WTC11 (cell line): ENCODE data around the gene TEX26.

ENCODE experiments used
- CREB1 ChIP-seq: sonication (generic); formaldehyde crosslinking; IDR thresholded peaks from 2 replicates; pipeline ENCODE4 v1.8.0; 2023; ENCODE audit warnings: mild to moderate bottlenecking, missing genetic modification reagents
- ETV6 ChIP-seq: sonication (generic); formaldehyde crosslinking; IDR thresholded peaks from 2 replicates; pipeline ENCODE4 v1.8.1; 2022; ENCODE audit warnings: mild to moderate bottlenecking, missing genetic modification reagents
- JUN ChIP-seq: sonication (generic); formaldehyde crosslinking; IDR thresholded peaks from 2 replicates; pipeline ENCODE4 v1.8.0; 2023; ENCODE audit warnings: mild to moderate bottlenecking, missing genetic modification reagents
- KAT7 ChIP-seq: sonication (generic); formaldehyde crosslinking; IDR thresholded peaks from 2 replicates; pipeline ENCODE4 v1.8.1; 2023; ENCODE audit warnings: missing genetic modification reagents, mild to moderate bottlenecking, borderline replicate concordance
- SMAD4 ChIP-seq: sonication (generic); formaldehyde crosslinking; IDR thresholded peaks from 2 replicates; pipeline ENCODE4 v1.8.0; 2022; ENCODE audit warnings: mild to moderate bottlenecking, missing genetic modification reagents
- ZBTB43 ChIP-seq: sonication (generic); formaldehyde crosslinking; IDR thresholded peaks from 2 replicates; pipeline ENCODE4 v1.8.1; 2023; ENCODE audit warnings: mild to moderate bottlenecking, missing genetic modification reagents
- TF ChIP-seq, protein P1 (sequence below): sonication (generic); formaldehyde crosslinking; IDR thresholded peaks from 2 replicates; pipeline ENCODE4 v1.8.0; 2022; ENCODE audit warnings: mild to moderate bottlenecking, missing genetic modification reagents
- TF ChIP-seq, protein P2 (sequence below): fragments of 200-600 bp; IDR thresholded peaks from 2 replicates; pipeline ENCODE4 v1.8.0; 2022; ENCODE audit warnings: antibody characterized with exemption
- TF ChIP-seq, protein P3 (sequence below): sonication (generic); formaldehyde crosslinking; IDR thresholded peaks from 2 replicates; pipeline ENCODE4 v1.8.1; 2022; ENCODE audit warnings: low read depth, missing genetic modification reagents, borderline replicate concordance
- TF ChIP-seq, protein P4 (sequence below): sonication (generic); formaldehyde crosslinking; conservative IDR thresholded peaks from 2 replicates; pipeline ENCODE4 v1.8.1; 2023; ENCODE audit warnings: mild to moderate bottlenecking, low read depth, missing genetic modification reagents, moderate library complexity
- TF ChIP-seq, protein P5 (sequence below): sonication (generic); formaldehyde crosslinking; IDR thresholded peaks from 2 replicates; pipeline ENCODE4 v1.8.1; 2023; ENCODE audit warnings: mild to moderate bottlenecking, missing genetic modification reagents, moderate library complexity
- TF ChIP-seq, protein P6 (sequence below): sonication (generic); formaldehyde crosslinking; IDR thresholded peaks from 2 replicates; pipeline ENCODE4 v1.8.1; 2023; ENCODE audit warnings: mild to moderate bottlenecking, missing genetic modification reagents, moderate library complexity

DNA sequence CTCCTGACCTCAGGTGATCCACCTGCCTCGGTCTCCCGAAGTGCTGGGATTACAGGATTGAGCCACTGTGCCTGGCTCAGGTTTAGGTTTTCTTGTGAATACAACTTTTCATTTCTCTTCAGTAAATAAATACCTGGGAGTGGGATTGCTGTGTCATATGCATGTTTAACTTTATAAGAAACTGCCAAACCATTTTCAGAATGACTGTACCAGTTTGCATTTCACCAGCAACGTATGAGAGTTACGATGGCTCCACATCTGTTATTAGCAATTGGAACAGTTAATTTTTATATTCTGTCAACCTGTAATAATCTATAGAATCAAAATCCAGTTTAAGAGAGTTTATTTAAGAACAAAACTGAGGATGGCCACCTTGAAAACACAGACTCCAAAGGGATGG lies 52.2 kb downstream of the TEX26 start:
- TF ChIP-seq, protein P1, sequence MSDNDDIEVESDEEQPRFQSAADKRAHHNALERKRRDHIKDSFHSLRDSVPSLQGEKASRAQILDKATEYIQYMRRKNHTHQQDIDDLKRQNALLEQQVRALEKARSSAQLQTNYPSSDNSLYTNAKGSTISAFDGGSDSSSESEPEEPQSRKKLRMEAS (CRISPR knock-in tag): no peak
- TF ChIP-seq, protein P2, sequence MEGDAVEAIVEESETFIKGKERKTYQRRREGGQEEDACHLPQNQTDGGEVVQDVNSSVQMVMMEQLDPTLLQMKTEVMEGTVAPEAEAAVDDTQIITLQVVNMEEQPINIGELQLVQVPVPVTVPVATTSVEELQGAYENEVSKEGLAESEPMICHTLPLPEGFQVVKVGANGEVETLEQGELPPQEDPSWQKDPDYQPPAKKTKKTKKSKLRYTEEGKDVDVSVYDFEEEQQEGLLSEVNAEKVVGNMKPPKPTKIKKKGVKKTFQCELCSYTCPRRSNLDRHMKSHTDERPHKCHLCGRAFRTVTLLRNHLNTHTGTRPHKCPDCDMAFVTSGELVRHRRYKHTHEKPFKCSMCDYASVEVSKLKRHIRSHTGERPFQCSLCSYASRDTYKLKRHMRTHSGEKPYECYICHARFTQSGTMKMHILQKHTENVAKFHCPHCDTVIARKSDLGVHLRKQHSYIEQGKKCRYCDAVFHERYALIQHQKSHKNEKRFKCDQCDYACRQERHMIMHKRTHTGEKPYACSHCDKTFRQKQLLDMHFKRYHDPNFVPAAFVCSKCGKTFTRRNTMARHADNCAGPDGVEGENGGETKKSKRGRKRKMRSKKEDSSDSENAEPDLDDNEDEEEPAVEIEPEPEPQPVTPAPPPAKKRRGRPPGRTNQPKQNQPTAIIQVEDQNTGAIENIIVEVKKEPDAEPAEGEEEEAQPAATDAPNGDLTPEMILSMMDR: no peak
- no peak for TF ChIP-seq JUN (CRISPR knock-in tag)
- TF ChIP-seq, protein P3, sequence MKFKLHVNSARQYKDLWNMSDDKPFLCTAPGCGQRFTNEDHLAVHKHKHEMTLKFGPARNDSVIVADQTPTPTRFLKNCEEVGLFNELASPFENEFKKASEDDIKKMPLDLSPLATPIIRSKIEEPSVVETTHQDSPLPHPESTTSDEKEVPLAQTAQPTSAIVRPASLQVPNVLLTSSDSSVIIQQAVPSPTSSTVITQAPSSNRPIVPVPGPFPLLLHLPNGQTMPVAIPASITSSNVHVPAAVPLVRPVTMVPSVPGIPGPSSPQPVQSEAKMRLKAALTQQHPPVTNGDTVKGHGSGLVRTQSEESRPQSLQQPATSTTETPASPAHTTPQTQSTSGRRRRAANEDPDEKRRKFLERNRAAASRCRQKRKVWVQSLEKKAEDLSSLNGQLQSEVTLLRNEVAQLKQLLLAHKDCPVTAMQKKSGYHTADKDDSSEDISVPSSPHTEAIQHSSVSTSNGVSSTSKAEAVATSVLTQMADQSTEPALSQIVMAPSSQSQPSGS (CRISPR knock-in tag): no peak
- TF ChIP-seq SMAD4 (CRISPR knock-in tag): no peak
- TF ChIP-seq, protein P4, sequence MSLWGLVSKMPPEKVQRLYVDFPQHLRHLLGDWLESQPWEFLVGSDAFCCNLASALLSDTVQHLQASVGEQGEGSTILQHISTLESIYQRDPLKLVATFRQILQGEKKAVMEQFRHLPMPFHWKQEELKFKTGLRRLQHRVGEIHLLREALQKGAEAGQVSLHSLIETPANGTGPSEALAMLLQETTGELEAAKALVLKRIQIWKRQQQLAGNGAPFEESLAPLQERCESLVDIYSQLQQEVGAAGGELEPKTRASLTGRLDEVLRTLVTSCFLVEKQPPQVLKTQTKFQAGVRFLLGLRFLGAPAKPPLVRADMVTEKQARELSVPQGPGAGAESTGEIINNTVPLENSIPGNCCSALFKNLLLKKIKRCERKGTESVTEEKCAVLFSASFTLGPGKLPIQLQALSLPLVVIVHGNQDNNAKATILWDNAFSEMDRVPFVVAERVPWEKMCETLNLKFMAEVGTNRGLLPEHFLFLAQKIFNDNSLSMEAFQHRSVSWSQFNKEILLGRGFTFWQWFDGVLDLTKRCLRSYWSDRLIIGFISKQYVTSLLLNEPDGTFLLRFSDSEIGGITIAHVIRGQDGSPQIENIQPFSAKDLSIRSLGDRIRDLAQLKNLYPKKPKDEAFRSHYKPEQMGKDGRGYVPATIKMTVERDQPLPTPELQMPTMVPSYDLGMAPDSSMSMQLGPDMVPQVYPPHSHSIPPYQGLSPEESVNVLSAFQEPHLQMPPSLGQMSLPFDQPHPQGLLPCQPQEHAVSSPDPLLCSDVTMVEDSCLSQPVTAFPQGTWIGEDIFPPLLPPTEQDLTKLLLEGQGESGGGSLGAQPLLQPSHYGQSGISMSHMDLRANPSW: no peak
- no peak for TF ChIP-seq ETV6 (CRISPR knock-in tag)
- TF ChIP-seq, protein P5, sequence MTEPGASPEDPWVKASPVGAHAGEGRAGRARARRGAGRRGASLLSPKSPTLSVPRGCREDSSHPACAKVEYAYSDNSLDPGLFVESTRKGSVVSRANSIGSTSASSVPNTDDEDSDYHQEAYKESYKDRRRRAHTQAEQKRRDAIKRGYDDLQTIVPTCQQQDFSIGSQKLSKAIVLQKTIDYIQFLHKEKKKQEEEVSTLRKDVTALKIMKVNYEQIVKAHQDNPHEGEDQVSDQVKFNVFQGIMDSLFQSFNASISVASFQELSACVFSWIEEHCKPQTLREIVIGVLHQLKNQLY: no peak
- TF ChIP-seq ZBTB43 (CRISPR knock-in tag): no peak
- TF ChIP-seq, protein P6, sequence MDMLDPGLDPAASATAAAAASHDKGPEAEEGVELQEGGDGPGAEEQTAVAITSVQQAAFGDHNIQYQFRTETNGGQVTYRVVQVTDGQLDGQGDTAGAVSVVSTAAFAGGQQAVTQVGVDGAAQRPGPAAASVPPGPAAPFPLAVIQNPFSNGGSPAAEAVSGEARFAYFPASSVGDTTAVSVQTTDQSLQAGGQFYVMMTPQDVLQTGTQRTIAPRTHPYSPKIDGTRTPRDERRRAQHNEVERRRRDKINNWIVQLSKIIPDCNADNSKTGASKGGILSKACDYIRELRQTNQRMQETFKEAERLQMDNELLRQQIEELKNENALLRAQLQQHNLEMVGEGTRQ (CRISPR knock-in tag): no peak
- no peak for TF ChIP-seq KAT7 (CRISPR knock-in tag)
- TF ChIP-seq CREB1 (CRISPR knock-in tag): no peak
